Caco-2 (cell line): ENCODE results near the gene HDGF. TPM values are rescaled to one million over a fixed set of nuclear protein-coding genes. Genes with fewer than 3 reads are reported as not detected.

Experiments used
- BruUV-seq: library from RNA; stranded (reverse); fragments of 400-500 nt; replicated peaks from 2 replicates; lab custom pipeline; 2021; lab: Mats Ljungman, UMichigan
- CTCF ChIA-PET: fragments of 300-600 bp; sonication (Branson Sonifier 250); formaldehyde crosslinking; loops from one replicate; lab custom pipeline; 2022; ENCODE audit warnings: antibody characterized with exemption; lab: Charles Lee
- POLR2A ChIA-PET: fragments of 300-600 bp; sonication (Branson Sonifier 250); formaldehyde crosslinking; loops from one replicate; lab custom pipeline; 2022; ENCODE audit warnings: antibody characterized with exemption; lab: Charles Lee
- DNase-seq, 2 experiments: peaks; one replicate each; pipeline versions ENCODE4 v3.0.0 to v3.0.0-alpha.2; 2020 to 2022
- H3K27me3 ChIP-seq: replicated peaks from 2 replicates; pipeline ENCODE4 v1.6.0; 2011; ENCODE audit warnings: low read length; ENCODE audit not compliant: control insufficient read depth, insufficient read depth
- H3K36me3 ChIP-seq: 2 replicates; pipeline ENCODE4 v1.5.1; 2011; ENCODE audit warnings: low read length; ENCODE audit not compliant: control insufficient read depth, insufficient read depth
- H3K4me1 ChIP-seq: fragments of 250-450 bp; sonication (Bioruptor Pico); 2 replicates; pipeline ENCODE4 v1.5.1; 2020; ENCODE audit warnings: mild to moderate bottlenecking
- H3K4me3 ChIP-seq: 2 replicates; pipeline ENCODE4 v1.5.1; 2011; ENCODE audit warnings: low read depth, mild to moderate bottlenecking, control low read depth, low read length
- H3K9me3 ChIP-seq: fragments of 250-450 bp; sonication (Bioruptor Pico); 2 replicates; pipeline ENCODE4 v1.5.1; 2020; ENCODE audit warnings: mild to moderate bottlenecking, moderate library complexity
- H3K27ac Mint-ChIP-seq: one replicate; pipeline ENCODE4 v1.8.0; 2022; ENCODE audit warnings: mixed read lengths; ENCODE audit not compliant: unreplicated experiment
- H3K27me3 Mint-ChIP-seq: one replicate; pipeline ENCODE4 v1.8.0; 2022; ENCODE audit warnings: mixed read lengths; ENCODE audit not compliant: insufficient read depth, unreplicated experiment
- H3K36me3 Mint-ChIP-seq: one replicate; pipeline ENCODE4 v1.8.0; 2022; ENCODE audit warnings: mild to moderate bottlenecking, mixed read lengths; ENCODE audit not compliant: insufficient read depth, unreplicated experiment
- H3K4me1 Mint-ChIP-seq: one replicate; pipeline ENCODE4 v1.8.0; 2022; ENCODE audit warnings: low read depth, mixed read lengths; ENCODE audit not compliant: unreplicated experiment
- H3K4me3 Mint-ChIP-seq: one replicate; pipeline ENCODE4 v1.8.0; 2022; ENCODE audit warnings: mild to moderate bottlenecking, moderate library complexity, mixed read lengths; ENCODE audit not compliant: unreplicated experiment
- H3K9me3 Mint-ChIP-seq: one replicate; pipeline ENCODE4 v1.8.0; 2022; ENCODE audit warnings: mixed read lengths; ENCODE audit not compliant: unreplicated experiment
- intact Hi-C: fragments of 100-400 bp; cut with micrococcal nuclease; formaldehyde crosslinking; loops from one replicate; pipeline ENCODE4 v1.10.0; 2022; ENCODE audit not compliant: unreplicated experiment
- total RNA-seq: library from RNA; stranded (reverse); gene quantifications from 2 replicates; pipeline ENCODE4 v1.2.3, GENCODE V29; 2022
- TF ChIP-seq, protein P1 (sequence below), 2 experiments: fragments of 200-600 bp in 1 of 2; IDR thresholded peaks; 1 replicate in 1 of 2; 2 replicates in 1 of 2; pipeline versions ENCODE4 v1.5.1 to v1.8.0; 2011 to 2022; ENCODE audit warnings: antibody characterized with exemption in 1 of 2, control low read depth in 1 of 2, inconsistent platforms in 1 of 2, low read depth in 1 of 2, low read length in 1 of 2, mild to moderate bottlenecking in 1 of 2, moderate library complexity in 1 of 2; ENCODE audit not compliant: insufficient read depth in 1 of 2, severe bottlenecking in 1 of 2, unreplicated experiment in 1 of 2

HDGF gene
- total RNA-seq, 1 experiment from 2014 or later: 414 TPM

DNA sequence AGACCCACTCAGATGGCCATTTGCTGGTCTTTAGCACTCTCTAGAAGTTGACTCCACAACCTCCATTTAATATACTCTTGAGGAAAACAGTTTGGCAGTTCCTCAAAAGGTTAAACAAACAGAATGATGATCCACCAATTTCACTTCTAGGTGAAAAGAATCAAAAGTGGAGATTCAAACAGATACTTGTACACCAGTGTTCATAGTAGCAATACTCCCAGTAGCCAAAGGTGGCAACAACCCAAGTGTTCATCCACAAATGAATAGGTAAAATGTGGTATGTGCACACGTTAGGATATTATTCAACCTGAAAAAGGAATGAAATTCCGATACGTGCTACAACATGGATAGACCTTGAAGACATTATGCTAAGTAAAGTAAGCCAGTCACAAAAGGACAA is 22.1 kb upstream of the HDGF start:
- no TSS peak for BruUV-seq
- no peak overlapping the region for H3K4me3 Mint-ChIP-seq
- DNase-seq: no peak
- no peak overlapping the region for H3K4me3 ChIP-seq
- H3K27me3 ChIP-seq: no peaks in the 10 kb centered on the region
- H3K36me3 ChIP-seq: peaks cover 4% of the 10 kb centered on the region
- H3K9me3 ChIP-seq: no peaks in the 10 kb centered on the region
- H3K9me3 Mint-ChIP-seq: no peaks in the 10 kb centered on the region
- no peaks in the 10 kb centered on the region for H3K27me3 Mint-ChIP-seq
- H3K36me3 Mint-ChIP-seq: peaks cover 65% of the 10 kb centered on the region
- intact Hi-C loops: no loop called here
- peaks cover 12% of the 10 kb centered on the region; the same call in 1 of the 2 replicates for H3K4me1 ChIP-seq
- TF ChIP-seq, protein P1, sequence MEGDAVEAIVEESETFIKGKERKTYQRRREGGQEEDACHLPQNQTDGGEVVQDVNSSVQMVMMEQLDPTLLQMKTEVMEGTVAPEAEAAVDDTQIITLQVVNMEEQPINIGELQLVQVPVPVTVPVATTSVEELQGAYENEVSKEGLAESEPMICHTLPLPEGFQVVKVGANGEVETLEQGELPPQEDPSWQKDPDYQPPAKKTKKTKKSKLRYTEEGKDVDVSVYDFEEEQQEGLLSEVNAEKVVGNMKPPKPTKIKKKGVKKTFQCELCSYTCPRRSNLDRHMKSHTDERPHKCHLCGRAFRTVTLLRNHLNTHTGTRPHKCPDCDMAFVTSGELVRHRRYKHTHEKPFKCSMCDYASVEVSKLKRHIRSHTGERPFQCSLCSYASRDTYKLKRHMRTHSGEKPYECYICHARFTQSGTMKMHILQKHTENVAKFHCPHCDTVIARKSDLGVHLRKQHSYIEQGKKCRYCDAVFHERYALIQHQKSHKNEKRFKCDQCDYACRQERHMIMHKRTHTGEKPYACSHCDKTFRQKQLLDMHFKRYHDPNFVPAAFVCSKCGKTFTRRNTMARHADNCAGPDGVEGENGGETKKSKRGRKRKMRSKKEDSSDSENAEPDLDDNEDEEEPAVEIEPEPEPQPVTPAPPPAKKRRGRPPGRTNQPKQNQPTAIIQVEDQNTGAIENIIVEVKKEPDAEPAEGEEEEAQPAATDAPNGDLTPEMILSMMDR (IDR thresholded peaks at IDR 0.05; ENCODE audit: insufficient read depth in 1 of 2, low read depth in 1 of 2, low read length in 1 of 2, severe bottlenecking in 1 of 2, unreplicated experiment in 1 of 2): peak; percentile 10 to 22
- POLR2A ChIA-PET: no interaction called here
- H3K4me1 Mint-ChIP-seq: peaks cover 39% of the 10 kb centered on the region
- CTCF ChIA-PET: interaction anchor here (1.2 kb wide), 1 partner anchor 47 kb away, joined by 7 read pairs; no protein-coding TSS in a partner anchor
- H3K27ac Mint-ChIP-seq: no peak overlapping the region

DNA sequence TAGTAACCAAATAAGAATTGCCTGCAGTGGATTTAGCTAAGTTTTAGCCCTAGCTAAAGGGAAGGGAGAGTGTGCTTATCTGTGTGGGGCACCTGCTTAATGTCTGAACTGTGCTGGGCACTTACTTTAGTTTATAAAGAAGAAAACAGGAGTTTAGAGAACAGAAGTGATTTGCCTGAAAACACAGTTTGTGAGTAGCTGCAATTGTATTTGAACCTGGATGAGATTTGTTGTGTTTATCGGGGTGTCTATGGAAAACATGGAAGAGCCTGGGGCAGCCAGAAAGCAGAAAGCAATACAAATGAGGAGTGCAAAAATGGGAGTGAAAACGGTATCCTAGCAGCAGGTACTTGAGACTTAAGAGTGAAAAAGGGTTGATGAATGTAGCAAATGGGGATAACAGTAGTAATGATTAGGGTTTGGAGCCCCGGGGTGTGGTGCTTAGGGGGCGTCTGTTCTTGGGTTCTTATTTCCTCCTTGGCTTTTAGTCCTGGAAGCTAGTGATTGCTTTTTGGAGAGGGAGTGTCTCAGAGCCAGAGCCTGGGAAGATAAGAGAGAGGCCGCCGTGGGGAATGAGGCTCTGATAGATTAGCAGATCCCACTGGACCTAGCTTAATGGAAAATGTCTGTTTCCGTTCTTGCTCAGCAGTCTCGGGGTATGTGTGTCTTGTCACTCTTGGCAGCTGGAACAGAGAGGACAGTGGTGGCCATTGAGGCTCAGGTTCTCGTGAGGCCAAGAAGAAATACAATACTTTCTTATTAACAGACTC is 21.4 kb upstream of the HDGF start:
- TF ChIP-seq, protein P1 (IDR thresholded peaks at IDR 0.05; ENCODE audit: insufficient read depth in 1 of 2, low read depth in 1 of 2, low read length in 1 of 2, severe bottlenecking in 1 of 2, unreplicated experiment in 1 of 2): no peak
- ChIA-PET POLR2A (interaction anchor here (0.5 kb wide), 1 partner anchor 273 kb away, joined by 4 read pairs; the partner anchor contains the start of gene MEF2D), CTCF (interaction anchor here (1.1 to 1.2 kb wide), 2 partner anchors 47 to 119 kb away, joined by 6 to 7 read pairs; no protein-coding TSS in a partner anchor)
- peaks cover 42% of the 10 kb centered on the region for H3K4me1 Mint-ChIP-seq
- Histone ChIP-seq H3K4me3 (no peak overlapping the region), H3K36me3 (peaks cover 4% of the 10 kb centered on the region), H3K4me1 (peaks cover 12% of the 10 kb centered on the region; the same call in 1 of the 2 replicates), H3K27me3 (no peaks in the 10 kb centered on the region), H3K9me3 (no peaks in the 10 kb centered on the region)
- no peak for DNase-seq
- H3K27ac Mint-ChIP-seq: no peak overlapping the region
- intact Hi-C loops: no loop called here
- no peaks in the 10 kb centered on the region for H3K27me3 Mint-ChIP-seq
- H3K9me3 Mint-ChIP-seq: no peaks in the 10 kb centered on the region
- H3K4me3 Mint-ChIP-seq: no peak overlapping the region
- peaks cover 59% of the 10 kb centered on the region for H3K36me3 Mint-ChIP-seq
- BruUV-seq: no TSS peak

DNA sequence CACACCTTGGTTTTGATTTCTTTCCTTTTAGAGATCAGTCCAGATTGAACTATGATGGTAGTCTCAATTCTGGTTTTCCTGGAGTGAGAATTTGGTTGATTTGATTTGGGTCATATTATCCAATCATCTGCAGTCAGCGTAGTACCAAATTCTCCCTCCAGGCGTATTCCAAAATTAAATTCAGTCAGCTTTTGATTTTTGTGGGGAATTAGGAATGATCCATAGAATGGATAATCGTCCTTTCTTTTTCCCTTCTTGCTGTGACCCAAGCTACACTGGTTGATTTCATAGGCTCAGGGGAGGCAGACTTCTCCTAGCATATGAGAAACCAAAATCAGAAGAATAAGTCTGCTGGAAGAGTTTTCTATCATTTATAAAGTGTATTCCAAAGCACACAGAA is 20.7 kb upstream of the HDGF start:
- TF ChIP-seq, protein P1 (IDR thresholded peaks at IDR 0.05; ENCODE audit: insufficient read depth in 1 of 2, low read depth in 1 of 2, low read length in 1 of 2, severe bottlenecking in 1 of 2, unreplicated experiment in 1 of 2): no peak
- no peak for DNase-seq
- Histone ChIP-seq H3K4me1 (peaks cover 12% of the 10 kb centered on the region; the same call in 1 of the 2 replicates), H3K9me3 (no peaks in the 10 kb centered on the region), H3K27me3 (no peaks in the 10 kb centered on the region), H3K4me3 (no peak overlapping the region), H3K36me3 (peaks cover 4% of the 10 kb centered on the region)
- intact Hi-C loops: no loop called here
- H3K36me3 Mint-ChIP-seq: peaks cover 52% of the 10 kb centered on the region
- no peaks in the 10 kb centered on the region for H3K27me3 Mint-ChIP-seq
- H3K27ac Mint-ChIP-seq: no peak overlapping the region
- peaks cover 42% of the 10 kb centered on the region for H3K4me1 Mint-ChIP-seq
- CTCF ChIA-PET: interaction anchor here (1.1 kb wide), 1 partner anchor 120 kb away, joined by 6 read pairs; no protein-coding TSS in a partner anchor
- POLR2A ChIA-PET: interaction anchor here (0.5 kb wide), 1 partner anchor 272 kb away, joined by 4 read pairs; the partner anchor contains the start of gene MEF2D
- H3K9me3 Mint-ChIP-seq: no peaks in the 10 kb centered on the region
- no TSS peak for BruUV-seq
- H3K4me3 Mint-ChIP-seq: no peak overlapping the region
